Measurements from ENCODE around the gene PSG3. TPM values are rescaled to one million over a fixed set of nuclear protein-coding genes. Genes with fewer than 3 reads are reported as not detected.

The PSG3 gene
- total RNA-seq (2022; extraction: Qiagen RNA extraction; ENCODE audit: low read depth): 0.16 to 0.18 TPM in 2 of 5 replicates, not detected in the others

GRCh38 chr19:42740381-42740780 is at the start of gene PSG3:
PSG3 (minus strand) TSS chr19:42740481; CDS start chr19:42740384, 97 bp downstream.

Other genes starting within 250 kb of the PSG3 start
- 1.8 to 2.8 TPM (median 2.2 TPM) in 5 replicates for gene CEACAM1, start 212.0 kb downstream of the PSG3 start, total RNA-seq (2022; extraction: Qiagen RNA extraction; ENCODE audit: low read depth)
- not detected in 5 replicates for gene CEACAM8, start 145.6 kb downstream of the PSG3 start, total RNA-seq (2022; extraction: Qiagen RNA extraction; ENCODE audit: low read depth)
- 0.11 to 0.21 TPM (median 0.14 TPM) in 4 of 5 replicates, not detected in the other for gene PSG8, start 25.2 kb upstream of the PSG3 start, total RNA-seq (2022; extraction: Qiagen RNA extraction; ENCODE audit: low read depth)
- gene PSG1, start 139.2 kb upstream of the PSG3 start, total RNA-seq (2022; extraction: Qiagen RNA extraction; ENCODE audit: low read depth): 0.19 to 0.84 TPM (median 0.29 TPM) in 4 of 5 replicates, not detected in the other
- 0.18 to 0.26 TPM in 2 of 5 replicates, not detected in the others for gene PSG6, start 177.4 kb upstream of the PSG3 start, total RNA-seq (2022; extraction: Qiagen RNA extraction; ENCODE audit: low read depth)
- 0.07 to 0.25 TPM (median 0.07 TPM) in 3 of 5 replicates, not detected in the others for gene PSG7, start 196.7 kb upstream of the PSG3 start, total RNA-seq (2022; extraction: Qiagen RNA extraction; ENCODE audit: low read depth)

Data from A549 treated with RU486 at 1 μM for 4 hours (cell line).